ENCODE results near the gene CASK.

- TF ChIP-seq POLR2A (IDR thresholded peaks at IDR 0.05; ENCODE audit: low read length) (no peak), GATA1 (IDR thresholded peaks at IDR 0.05; ENCODE audit: low read depth, low read length) (no peak)
These were observed 777 bp upstream of the CASK start for GRCh38 chrX:41923978-41924683.

Measured in erythroblast (primary cell).